Chondrocyte (in vitro differentiated cells): ENCODE results near the gene MANBA. TPM values are rescaled to one million over a fixed set of nuclear protein-coding genes. Genes with fewer than 3 reads are reported as not detected.
A peak's percentile ranks its signal among the peaks of the same experiment; 100 is the strongest.

ENCODE experiments used
- DNase-seq: peaks from one replicate; pipeline ENCODE4 v3.0.0; 2021; ENCODE audit warnings: mixed read lengths, low spot score
- H3K27ac Mint-ChIP-seq: one replicate; pipeline ENCODE4 v1.8.0; 2021; ENCODE audit warnings: mild to moderate bottlenecking, moderate library complexity, mixed read lengths; ENCODE audit not compliant: unreplicated experiment
- H3K27me3 Mint-ChIP-seq: 2 replicates; pipeline ENCODE4 v1.8.0; 2021; ENCODE audit warnings: low read depth, mixed read lengths
- H3K36me3 Mint-ChIP-seq: 2 replicates; pipeline ENCODE4 v1.8.0; 2021; ENCODE audit warnings: low read depth, mixed read lengths
- H3K4me1 Mint-ChIP-seq: 2 replicates; pipeline ENCODE4 v1.8.0; 2021; ENCODE audit warnings: low read depth, mild to moderate bottlenecking, mixed read lengths
- H3K4me3 Mint-ChIP-seq: one replicate; pipeline ENCODE4 v1.8.0; 2021; ENCODE audit warnings: mild to moderate bottlenecking, moderate library complexity, mixed read lengths; ENCODE audit not compliant: unreplicated experiment
- H3K9me3 Mint-ChIP-seq: 2 replicates; pipeline ENCODE4 v1.8.0; 2021; ENCODE audit warnings: low read depth, mixed read lengths
- CTCF ChIP-seq: fragments of 200-600 bp; sonication (generic); IDR thresholded peaks from 2 replicates; pipeline ENCODE4 v1.5.0; 2021; ENCODE audit warnings: antibody characterized with exemption, mild to moderate bottlenecking, moderate library complexity
- total RNA-seq: library from RNA; stranded (reverse); gene quantifications from 3 replicates; pipeline ENCODE4 v1.2.1, GENCODE V29; 2021

The MANBA gene
- total RNA-seq, 1 donor from 2014 or later, result 36.9 TPM

GRCh38 chr4:102678107-102678506 lies 82.7 kb downstream of the MANBA start:
- no peak overlapping the region for H3K4me3 Mint-ChIP-seq
- peaks cover 13% of the 10 kb centered on the region for H3K4me1 Mint-ChIP-seq
- TF ChIP-seq CTCF, result no peak
- no peaks in the 10 kb centered on the region for H3K27me3 Mint-ChIP-seq
- H3K9me3 Mint-ChIP-seq, result no peaks in the 10 kb centered on the region
- no peak overlapping the region for H3K27ac Mint-ChIP-seq
- DNase-seq, result no peak
- peaks cover 6% of the 10 kb centered on the region for H3K36me3 Mint-ChIP-seq

DNA sequence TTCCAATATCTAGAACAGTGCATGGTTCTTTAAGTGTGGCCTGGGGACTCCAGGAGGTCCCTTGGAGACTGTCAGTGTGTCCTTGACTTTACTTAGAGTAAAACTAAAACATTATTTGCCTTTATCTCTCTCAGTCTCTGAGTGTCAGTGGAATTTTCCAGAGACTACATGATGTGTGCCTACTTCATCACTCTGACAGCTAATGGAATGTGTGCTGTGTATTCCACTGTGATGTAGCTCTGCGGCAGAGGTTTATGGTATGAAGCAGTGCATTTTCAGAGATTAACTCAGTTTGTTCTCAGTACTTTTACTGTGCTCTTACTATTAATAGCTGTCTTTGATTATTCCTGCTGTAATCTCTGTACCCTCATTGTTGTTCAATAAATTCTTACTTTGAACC lies 85.6 kb downstream of the MANBA start:
- peaks cover 13% of the 10 kb centered on the region for H3K4me1 Mint-ChIP-seq
- no peak for DNase-seq
- no peaks in the 10 kb centered on the region for H3K9me3 Mint-ChIP-seq
- H3K4me3 Mint-ChIP-seq, result no peak overlapping the region
- TF ChIP-seq CTCF, result no peak
- peak overlapping the region; percentile 29 for H3K27ac Mint-ChIP-seq
- H3K27me3 Mint-ChIP-seq, result no peaks in the 10 kb centered on the region
- H3K36me3 Mint-ChIP-seq, result peaks cover 4% of the 10 kb centered on the region

DNA sequence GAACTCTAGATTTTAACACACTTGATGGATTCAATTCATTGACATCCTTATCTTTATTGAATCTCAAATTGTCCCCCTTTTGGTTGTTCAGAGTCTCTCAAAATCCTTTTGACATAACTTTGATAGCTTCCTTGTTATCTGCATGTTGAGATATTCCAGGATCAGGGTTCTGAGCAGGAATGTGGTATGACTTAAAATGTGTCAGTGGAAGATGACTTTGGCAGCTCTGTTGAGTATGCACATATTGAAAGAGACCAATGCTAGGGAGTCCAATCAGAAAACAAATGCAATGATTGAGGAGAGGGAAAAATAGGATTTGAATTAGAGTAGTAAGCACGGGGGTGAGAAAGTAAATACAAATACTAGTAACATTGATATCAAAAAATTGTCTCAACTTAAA lies 93.8 kb downstream of the MANBA start:
- peaks cover 25% of the 10 kb centered on the region for H3K36me3 Mint-ChIP-seq
- no peak overlapping the region for H3K27ac Mint-ChIP-seq
- H3K27me3 Mint-ChIP-seq, result no peaks in the 10 kb centered on the region
- no peak for TF ChIP-seq CTCF
- H3K4me1 Mint-ChIP-seq, result peaks cover 12% of the 10 kb centered on the region
- DNase-seq, result no peak
- no peaks in the 10 kb centered on the region for H3K9me3 Mint-ChIP-seq
- H3K4me3 Mint-ChIP-seq, result no peak overlapping the region

- Mint-ChIP-seq H3K27me3 (no peaks in the 10 kb centered on the region), H3K9me3 (no peaks in the 10 kb centered on the region), H3K4me3 (no peak overlapping the region), H3K4me1 (peaks cover 12% of the 10 kb centered on the region), H3K36me3 (peaks cover 22% of the 10 kb centered on the region), H3K27ac (no peak overlapping the region)
- TF ChIP-seq CTCF, result no peak
- DNase-seq, result no peak
Measured at GRCh38 chr4:102665527-102665926, 95.2 kb downstream of the MANBA start.

DNA sequence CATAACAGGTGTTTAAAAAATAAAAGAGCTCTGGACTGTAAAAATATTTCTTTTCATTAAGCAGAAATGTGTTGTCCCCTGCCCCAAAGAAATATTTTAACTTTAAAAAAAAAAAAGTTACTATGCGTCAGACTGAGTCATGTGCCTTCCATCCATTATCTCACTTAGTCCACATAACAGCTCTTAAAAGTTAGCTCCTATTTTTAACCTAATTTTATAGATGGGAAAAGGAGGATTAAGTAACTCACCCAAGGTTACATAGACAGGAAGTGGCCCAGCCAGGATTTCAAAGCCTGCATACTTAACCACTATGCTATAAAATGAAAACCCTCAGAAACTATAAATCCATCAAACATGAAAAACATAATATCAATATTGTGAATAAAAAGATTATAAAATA lies 97.7 kb downstream of the MANBA start:
- no peak for DNase-seq
- Mint-ChIP-seq H3K4me3 (no peak overlapping the region), H3K9me3 (no peaks in the 10 kb centered on the region), H3K27ac (peak overlapping the region; percentile 75), H3K4me1 (peaks cover 12% of the 10 kb centered on the region), H3K27me3 (no peaks in the 10 kb centered on the region), H3K36me3 (peaks cover 15% of the 10 kb centered on the region)
- no peak for TF ChIP-seq CTCF
